BLaER1 (cell line): ENCODE measurements around the gene MUC21.

ENCODE experiments used
- H3K27ac ChIP-seq: shearing (Covaris generic); formaldehyde crosslinking; 2 replicates; pipeline ENCODE4 v1.8.1; 2022
- H3K27me3 ChIP-seq: shearing (Covaris generic); formaldehyde crosslinking; 2 replicates; pipeline ENCODE4 v1.8.1; 2022
- H3K36me3 ChIP-seq: shearing (Covaris generic); formaldehyde crosslinking; 2 replicates; pipeline ENCODE4 v1.8.1; 2022
- H3K4me1 ChIP-seq: shearing (Covaris generic); formaldehyde crosslinking; 2 replicates; pipeline ENCODE4 v1.8.1; 2022
- H3K4me2 ChIP-seq: shearing (Covaris generic); formaldehyde crosslinking; 2 replicates; pipeline ENCODE4 v1.8.1; 2022
- H3K4me3 ChIP-seq: shearing (Covaris generic); formaldehyde crosslinking; 2 replicates; pipeline ENCODE4 v1.8.1; 2022
- H3K9ac ChIP-seq: shearing (Covaris generic); formaldehyde crosslinking; 2 replicates; pipeline ENCODE4 v1.8.1; 2022
- H3K9me3 ChIP-seq: shearing (Covaris generic); formaldehyde crosslinking; 2 replicates; pipeline ENCODE4 v1.8.1; 2022
- H4K20me1 ChIP-seq: shearing (Covaris generic); formaldehyde crosslinking; 2 replicates; pipeline ENCODE4 v1.8.1; 2022
- Cebpa-rat ChIP-seq: shearing (Covaris generic); IDR thresholded peaks from 2 replicates; pipeline ENCODE4 v1.8.1; 2022

The MUC21 gene

DNA sequence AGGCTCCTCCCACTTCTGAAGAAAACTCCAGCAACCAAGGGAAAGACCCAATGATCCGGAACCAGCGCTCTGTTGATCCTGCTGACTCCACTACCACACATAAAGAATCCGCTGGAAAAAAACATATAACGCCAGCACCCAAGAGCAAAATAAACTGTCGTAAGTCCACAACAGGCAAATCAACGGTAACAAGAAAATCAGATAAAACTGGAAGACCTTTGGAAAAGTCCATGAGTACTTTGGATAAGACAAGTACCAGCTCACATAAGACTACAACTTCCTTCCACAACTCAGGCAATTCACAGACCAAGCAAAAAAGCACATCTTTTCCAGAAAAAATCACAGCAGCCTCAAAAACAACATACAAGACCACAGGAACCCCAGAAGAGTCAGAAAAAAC lies 34.7 kb upstream of the MUC21 start:
- H3K36me3 ChIP-seq = no peaks in the 10 kb centered on the region
- 0 out of 2 replicates have a peak, but pooled peaks cover 8% of the 10 kb centered on the region for H3K9me3 ChIP-seq
- H3K9ac ChIP-seq = no peak overlapping the region
- H3K27ac ChIP-seq = no peak overlapping the region
- no peaks in the 10 kb centered on the region for H4K20me1 ChIP-seq
- peaks cover 4% of the 10 kb centered on the region; the same call in 1 of the 2 replicates for H3K27me3 ChIP-seq
- H3K4me3 ChIP-seq = no peak overlapping the region
- H3K4me2 ChIP-seq = no peak overlapping the region
- TF ChIP-seq Cebpa-rat = no peak
- H3K4me1 ChIP-seq = no peaks in the 10 kb centered on the region

- H3K9me3 ChIP-seq = 0 out of 2 replicates have a peak, but pooled peaks cover 8% of the 10 kb centered on the region
- H3K27ac ChIP-seq = no peak overlapping the region
- peaks cover 22% of the 10 kb centered on the region for H3K4me1 ChIP-seq
- no peaks in the 10 kb centered on the region for H3K36me3 ChIP-seq
- no peaks in the 10 kb centered on the region for H4K20me1 ChIP-seq
- no peak overlapping the region for H3K4me3 ChIP-seq
- H3K9ac ChIP-seq = no peak overlapping the region
- TF ChIP-seq Cebpa-rat = no peak
- H3K4me2 ChIP-seq = no peak overlapping the region
- H3K27me3 ChIP-seq = peaks cover 4% of the 10 kb centered on the region; the same call in 1 of the 2 replicates
Measured at GRCh38 chr6:30951907-30952469, 31.5 kb upstream of the MUC21 start.

DNA sequence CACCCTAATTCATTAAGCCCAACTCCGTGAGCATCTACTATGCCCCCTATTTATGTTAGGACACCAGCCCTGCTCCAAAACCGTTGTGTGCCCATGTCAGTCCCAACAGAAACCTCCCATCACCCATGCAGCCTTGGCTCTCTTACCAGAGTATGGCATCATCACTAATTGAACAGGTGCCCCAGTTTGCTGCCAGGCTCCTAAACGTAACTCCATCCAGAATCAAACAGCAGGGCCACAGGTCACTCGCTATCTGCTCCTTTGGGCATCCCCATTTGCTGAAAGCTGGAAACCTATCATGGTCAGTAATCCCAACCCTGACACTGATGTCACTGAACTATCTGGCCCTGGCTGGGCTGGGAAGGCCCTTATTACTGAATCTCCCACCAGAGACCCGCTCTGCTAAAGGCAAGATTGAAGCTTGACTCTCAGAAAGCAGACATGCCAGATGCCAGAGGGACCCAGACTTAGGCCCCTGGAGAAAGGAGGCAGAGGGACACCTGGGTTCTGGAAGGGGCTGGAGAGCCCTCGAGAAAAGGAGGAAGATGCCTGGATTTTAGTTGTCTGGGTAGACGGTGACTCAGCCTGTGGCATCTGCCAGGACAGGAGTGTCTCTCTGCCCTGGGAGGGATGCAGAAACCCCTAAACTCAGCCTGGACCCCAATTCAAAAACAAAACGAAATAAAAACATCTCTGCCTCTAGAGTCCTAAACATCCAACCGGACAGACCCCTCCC lies 28.7 kb upstream of the MUC21 start:
- Histone ChIP-seq H3K9ac (peak overlapping the region; percentile 65; the same call in 1 of the 2 replicates), H3K4me3 (peak overlapping the region; percentile 63), H3K27ac (no peak overlapping the region)

DNA sequence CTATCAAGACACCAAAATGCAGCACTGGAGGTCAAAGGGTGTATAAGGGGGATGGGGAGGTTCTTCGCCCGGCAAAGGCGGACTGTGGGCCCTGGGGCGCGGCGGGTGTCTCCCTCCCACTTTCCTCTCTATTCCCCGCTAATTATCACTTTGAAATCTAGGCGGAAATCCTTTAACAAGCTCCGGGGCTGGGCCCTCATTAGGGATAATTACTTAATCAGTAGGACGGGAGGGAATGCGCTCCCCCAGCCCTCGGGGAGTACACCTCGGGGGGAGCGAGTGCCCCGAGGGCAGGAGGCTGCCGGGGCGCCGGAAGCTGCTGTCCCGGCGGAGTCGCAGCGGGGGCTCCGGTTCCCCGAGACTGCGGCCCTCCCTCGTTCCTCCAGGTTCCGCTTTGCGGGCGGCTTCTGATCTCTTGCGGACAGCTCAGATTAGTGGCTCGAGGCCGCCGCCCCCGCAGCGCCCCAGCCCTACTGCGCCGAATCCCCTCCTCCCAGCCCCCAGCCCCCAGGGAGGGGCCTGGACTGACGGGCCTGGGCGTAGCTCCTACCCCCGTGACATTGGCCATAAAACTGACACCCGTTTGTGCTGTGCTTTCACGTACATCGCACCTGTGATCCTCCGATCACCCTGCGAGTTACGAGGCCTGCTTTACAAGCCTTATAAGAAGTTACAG lies 28.0 kb upstream of the MUC21 start:
- H3K4me2 ChIP-seq = peak overlapping the region; percentile 95
- H3K27me3 ChIP-seq = peaks cover 4% of the 10 kb centered on the region; the same call in 1 of the 2 replicates
- H3K27ac ChIP-seq = no peak overlapping the region
- no peaks in the 10 kb centered on the region for H4K20me1 ChIP-seq
- H3K9ac ChIP-seq = peak overlapping the region; percentile 65
- H3K4me1 ChIP-seq = peaks cover 22% of the 10 kb centered on the region
- H3K9me3 ChIP-seq = 0 out of 2 replicates have a peak, but pooled peaks cover 8% of the 10 kb centered on the region
- no peaks in the 10 kb centered on the region for H3K36me3 ChIP-seq
- no peak for TF ChIP-seq Cebpa-rat
- peak overlapping the region; percentile 63 for H3K4me3 ChIP-seq

More for the DNA sequence above, 28.7 kb upstream of the MUC21 start:
- H3K4me2 ChIP-seq = peak overlapping the region; percentile 95
- peaks cover 22% of the 10 kb centered on the region for H3K4me1 ChIP-seq
- peaks cover 4% of the 10 kb centered on the region; the same call in 1 of the 2 replicates for H3K27me3 ChIP-seq
- 0 out of 2 replicates have a peak, but pooled peaks cover 8% of the 10 kb centered on the region for H3K9me3 ChIP-seq
- H4K20me1 ChIP-seq = no peaks in the 10 kb centered on the region
- TF ChIP-seq Cebpa-rat = no peak
- no peaks in the 10 kb centered on the region for H3K36me3 ChIP-seq

DNA sequence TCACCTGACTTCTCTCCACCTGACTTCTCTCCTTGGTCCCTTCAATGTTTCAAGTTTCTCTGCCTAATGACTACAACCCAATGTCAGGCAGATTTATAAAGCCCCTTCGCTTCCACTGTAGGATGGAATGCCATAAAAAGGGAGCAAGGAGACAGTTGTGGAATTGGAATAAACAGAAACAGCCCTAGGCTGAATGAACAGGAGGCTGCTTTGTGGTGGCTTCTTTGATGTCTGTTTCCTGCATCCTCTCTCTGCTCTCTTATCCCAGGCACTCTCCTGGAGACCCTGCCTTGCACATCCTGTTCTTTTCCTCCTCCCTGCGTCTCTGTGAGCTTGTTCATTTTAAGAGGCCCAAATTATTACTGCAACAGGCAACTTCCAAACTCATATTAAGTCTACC lies 25.8 kb upstream of the MUC21 start:
- Histone ChIP-seq H3K4me2 (no peak overlapping the region), H3K4me1 (peaks cover 22% of the 10 kb centered on the region), H4K20me1 (no peaks in the 10 kb centered on the region), H3K27me3 (no peaks in the 10 kb centered on the region), H3K36me3 (no peaks in the 10 kb centered on the region), H3K9ac (no peak overlapping the region), H3K9me3 (no peaks in the 10 kb centered on the region), H3K4me3 (no peak overlapping the region), H3K27ac (no peak overlapping the region)
- no peak for TF ChIP-seq Cebpa-rat

DNA sequence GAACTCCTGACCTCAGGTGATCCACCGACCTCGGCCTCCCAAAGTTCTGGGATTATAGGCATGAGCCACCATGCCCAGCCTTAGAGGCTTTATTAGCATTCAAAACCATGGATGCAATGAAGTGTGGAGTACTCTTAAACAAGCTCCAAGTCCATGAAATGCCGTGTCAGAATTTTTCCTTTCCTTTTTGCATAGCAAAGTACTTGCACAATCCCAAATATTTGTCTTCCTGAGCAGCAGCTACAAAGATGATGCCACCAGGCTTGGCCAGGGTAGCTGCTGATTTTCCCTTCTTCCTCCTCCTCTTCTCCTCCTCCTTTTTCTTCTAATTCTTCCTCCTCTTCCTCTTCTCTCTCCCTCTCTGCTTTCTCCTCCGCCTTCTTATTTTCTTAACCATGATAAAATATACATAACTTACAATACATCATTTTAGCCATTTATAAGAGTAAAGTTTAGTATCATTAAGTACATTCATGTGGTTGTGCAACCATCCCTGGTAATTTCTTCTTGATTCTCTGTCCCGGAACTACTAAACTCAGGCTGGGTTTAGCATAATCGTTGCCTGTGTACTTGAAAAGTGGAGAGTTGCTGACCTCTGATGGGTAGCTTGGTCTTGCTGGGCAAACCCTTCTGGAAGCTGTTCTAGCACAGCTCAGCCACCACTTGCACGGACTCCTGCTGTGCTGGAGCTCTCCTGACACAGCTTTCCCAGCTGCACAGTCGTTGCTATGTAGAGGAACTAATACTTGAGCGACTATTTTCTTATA lies 22.4 kb upstream of the MUC21 start:
- no peaks in the 10 kb centered on the region for H3K27me3 ChIP-seq
- H4K20me1 ChIP-seq = no peaks in the 10 kb centered on the region
- H3K36me3 ChIP-seq = no peaks in the 10 kb centered on the region
- no peak overlapping the region for H3K4me3 ChIP-seq
- peaks cover 5% of the 10 kb centered on the region for H3K4me1 ChIP-seq
- no peak overlapping the region for H3K27ac ChIP-seq
- H3K4me2 ChIP-seq = no peak overlapping the region
- no peaks in the 10 kb centered on the region for H3K9me3 ChIP-seq
- no peak overlapping the region for H3K9ac ChIP-seq
- TF ChIP-seq Cebpa-rat = no peak

DNA sequence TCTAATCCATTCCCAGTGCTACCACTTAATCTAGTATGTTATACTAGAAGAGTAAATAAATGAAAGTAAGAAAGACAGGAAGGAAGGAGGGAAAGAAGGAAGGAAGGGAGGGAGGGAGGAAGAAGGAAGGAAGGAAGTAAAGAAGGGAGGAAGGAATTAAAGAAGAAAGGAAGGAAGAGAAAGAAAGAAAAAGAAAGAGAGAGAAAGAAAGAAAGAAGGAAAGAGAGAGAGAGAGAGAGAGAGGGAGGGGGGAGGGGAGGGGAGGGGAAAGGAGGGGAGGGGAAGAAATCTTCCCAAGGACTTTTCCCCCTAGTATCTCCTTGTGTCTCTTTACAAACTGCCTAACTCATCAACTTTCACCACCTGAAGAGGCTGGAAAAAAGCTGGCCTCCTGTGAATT lies 20.8 kb upstream of the MUC21 start:
- no peaks in the 10 kb centered on the region for H3K4me1 ChIP-seq
- TF ChIP-seq Cebpa-rat = no peak
- no peaks in the 10 kb centered on the region for H4K20me1 ChIP-seq
- no peaks in the 10 kb centered on the region for H3K36me3 ChIP-seq
- H3K27ac ChIP-seq = no peak overlapping the region
- H3K4me3 ChIP-seq = no peak overlapping the region
- no peak overlapping the region for H3K9ac ChIP-seq
- H3K9me3 ChIP-seq = no peaks in the 10 kb centered on the region
- H3K4me2 ChIP-seq = no peak overlapping the region
- no peaks in the 10 kb centered on the region for H3K27me3 ChIP-seq

DNA sequence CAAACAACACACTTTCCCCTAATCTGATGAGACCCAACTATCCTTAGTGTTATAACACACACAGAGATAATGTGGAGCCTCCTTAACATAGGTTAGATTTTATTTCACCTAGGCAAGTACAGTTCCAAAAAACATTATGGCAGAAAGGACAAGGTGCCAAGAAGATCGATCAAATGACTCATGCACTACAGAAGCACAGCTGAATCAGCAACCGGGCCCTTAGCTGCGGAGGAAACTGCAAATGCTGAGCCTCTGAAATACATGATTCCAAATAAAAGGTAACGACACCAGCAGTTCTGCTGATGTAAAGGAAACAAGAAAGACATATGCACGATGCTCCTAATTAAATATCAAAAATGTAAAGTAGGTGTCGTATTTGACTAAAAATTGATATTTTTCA lies 19.9 kb upstream of the MUC21 start:
- H3K9ac ChIP-seq = no peak overlapping the region
- H3K27me3 ChIP-seq = no peaks in the 10 kb centered on the region
- no peak overlapping the region for H3K27ac ChIP-seq
- no peak overlapping the region for H3K4me3 ChIP-seq
- H3K4me1 ChIP-seq = no peaks in the 10 kb centered on the region
- H3K36me3 ChIP-seq = no peaks in the 10 kb centered on the region
- TF ChIP-seq Cebpa-rat = no peak
- H4K20me1 ChIP-seq = no peaks in the 10 kb centered on the region
- no peak overlapping the region for H3K4me2 ChIP-seq
- H3K9me3 ChIP-seq = no peaks in the 10 kb centered on the region

- no peaks in the 10 kb centered on the region for H3K36me3 ChIP-seq
- H3K4me1 ChIP-seq = no peaks in the 10 kb centered on the region
- no peak overlapping the region for H3K9ac ChIP-seq
- H3K4me3 ChIP-seq = no peak overlapping the region
- no peak overlapping the region for H3K4me2 ChIP-seq
- H3K9me3 ChIP-seq = no peaks in the 10 kb centered on the region
- no peak for TF ChIP-seq Cebpa-rat
- no peaks in the 10 kb centered on the region for H3K27me3 ChIP-seq
- H3K27ac ChIP-seq = no peak overlapping the region
- no peaks in the 10 kb centered on the region for H4K20me1 ChIP-seq
Measured at GRCh38 chr6:30964075-30964474, 19.4 kb upstream of the MUC21 start.
